ENCODE data around the gene TMCC3. TPM values are rescaled to one million over a fixed set of nuclear protein-coding genes. Genes with fewer than 3 reads are reported as not detected.

The TMCC3 gene
- total and polyA plus RNA-seq, 2 of the 13 experiments (the other 11 are each of a cell fraction or from before 2014, with no cell fraction given) = not detected

DNA sequence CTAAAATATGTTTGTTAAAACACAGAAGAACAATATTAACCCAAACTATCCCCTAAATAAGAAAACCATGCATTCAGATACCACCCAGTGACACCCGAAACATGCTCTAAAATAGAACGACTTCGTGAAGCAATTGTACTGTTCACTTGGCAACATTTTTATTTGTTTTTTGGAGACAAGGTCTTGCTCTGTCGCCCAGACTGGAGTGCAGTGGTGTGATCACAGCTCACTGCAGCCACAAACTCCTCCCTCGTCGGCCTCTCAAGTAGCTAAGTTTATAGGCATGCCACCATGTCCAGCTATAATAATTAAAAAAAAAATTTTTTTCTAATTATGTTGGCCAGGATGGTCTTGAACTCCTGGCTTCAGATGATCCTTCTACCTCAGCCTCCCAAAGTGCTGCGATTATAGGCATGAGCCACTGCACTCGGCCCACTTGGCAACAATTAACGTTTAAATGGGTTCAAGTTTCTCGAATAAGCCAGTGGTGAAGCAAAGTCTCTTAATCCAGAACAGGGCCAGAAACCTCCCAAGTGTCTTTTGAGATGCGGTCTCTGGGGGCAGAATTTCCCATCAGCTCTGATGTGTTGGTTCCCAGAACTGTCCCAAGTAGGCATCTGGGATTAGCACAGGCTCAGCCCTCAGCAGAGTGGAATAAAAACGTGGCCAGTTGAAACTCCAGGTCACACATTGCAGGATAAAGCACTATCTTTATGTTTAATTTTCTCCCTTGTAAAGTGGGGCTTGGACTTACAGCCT is 74.5 kb downstream of the TMCC3 start:
- Histone ChIP-seq H3K4me3 (replicated peaks in 1 of 3; ENCODE audit: insufficient read depth in 1 of 3, low read depth in 2 of 3, low read length in 3 of 3) (no peak overlapping the region), H3K36me3 (replicated peaks in 1 of 2; ENCODE audit: control insufficient read depth in 1 of 2, insufficient read depth in 2 of 2, low read length in 2 of 2) (no peaks in the 10 kb centered on the region), H3K27me3 (ENCODE audit: control insufficient read depth in 1 of 2, insufficient read depth in 2 of 2, low read length in 2 of 2) (no peaks in the 10 kb centered on the region; a peak in 1 of 5 replicates), H3K4me2 (ENCODE audit: low read depth, low read length) (no peak overlapping the region), H2AFZ (ENCODE audit: low read length) (no peak overlapping the region), H3K9ac (ENCODE audit: insufficient read depth, low read depth, low read length) (no peak overlapping the region), H3K4me1 (ENCODE audit: insufficient read depth, low read length) (peaks cover 13% of the 10 kb centered on the region), H3K79me2 (ENCODE audit: insufficient read depth, low read length) (no peaks in the 10 kb centered on the region), H3K27ac (ENCODE audit: extremely low read length, insufficient read depth, low read length) (no peak overlapping the region), H3K9me3 (ENCODE audit: low read length) (no peaks in the 10 kb centered on the region), H4K20me1 (ENCODE audit: insufficient read depth, low read length) (no peaks in the 10 kb centered on the region)
- in situ Hi-C loops (cut with HindIII; ENCODE audit: extremely low pct_ligation_motif_present, low pct_unique_long_range_greater_than_20kb) = no loop called here
- no peak for ATAC-seq
- FAIRE-seq = no peak
- intact Hi-C loops (cut with micrococcal nuclease; ENCODE audit: unreplicated experiment) = no loop called here
- POLR2A ChIA-PET = no interaction called here
- DNase-seq (ENCODE audit: low spot score) = no peak
- no TSS peak for BruUV-seq (replicated peaks)
- TF ChIP-seq KDM5A (IDR thresholded peaks at IDR 0.05; ENCODE audit: borderline replicate concordance, low read length) (no peak), FOXJ3 (CRISPR knock-in tag; IDR thresholded peaks at IDR 0.05; ENCODE audit: borderline replicate concordance) (no peak), TOE1 (CRISPR knock-in tag; IDR thresholded peaks at IDR 0.05) (no peak), ASH2L (IDR thresholded peaks at IDR 0.05; ENCODE audit: insufficient read length, low read depth, low read length) (no peak), LCORL (IDR thresholded peaks at IDR 0.05) (no peak), LCORL (CRISPR knock-in tag; IDR thresholded peaks at IDR 0.05) (no peak)
- TF ChIP-seq, protein P1, sequence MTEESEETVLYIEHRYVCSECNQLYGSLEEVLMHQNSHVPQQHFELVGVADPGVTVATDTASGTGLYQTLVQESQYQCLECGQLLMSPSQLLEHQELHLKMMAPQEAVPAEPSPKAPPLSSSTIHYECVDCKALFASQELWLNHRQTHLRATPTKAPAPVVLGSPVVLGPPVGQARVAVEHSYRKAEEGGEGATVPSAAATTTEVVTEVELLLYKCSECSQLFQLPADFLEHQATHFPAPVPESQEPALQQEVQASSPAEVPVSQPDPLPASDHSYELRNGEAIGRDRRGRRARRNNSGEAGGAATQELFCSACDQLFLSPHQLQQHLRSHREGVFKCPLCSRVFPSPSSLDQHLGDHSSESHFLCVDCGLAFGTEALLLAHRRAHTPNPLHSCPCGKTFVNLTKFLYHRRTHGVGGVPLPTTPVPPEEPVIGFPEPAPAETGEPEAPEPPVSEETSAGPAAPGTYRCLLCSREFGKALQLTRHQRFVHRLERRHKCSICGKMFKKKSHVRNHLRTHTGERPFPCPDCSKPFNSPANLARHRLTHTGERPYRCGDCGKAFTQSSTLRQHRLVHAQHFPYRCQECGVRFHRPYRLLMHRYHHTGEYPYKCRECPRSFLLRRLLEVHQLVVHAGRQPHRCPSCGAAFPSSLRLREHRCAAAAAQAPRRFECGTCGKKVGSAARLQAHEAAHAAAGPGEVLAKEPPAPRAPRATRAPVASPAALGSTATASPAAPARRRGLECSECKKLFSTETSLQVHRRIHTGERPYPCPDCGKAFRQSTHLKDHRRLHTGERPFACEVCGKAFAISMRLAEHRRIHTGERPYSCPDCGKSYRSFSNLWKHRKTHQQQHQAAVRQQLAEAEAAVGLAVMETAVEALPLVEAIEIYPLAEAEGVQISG (CRISPR knock-in tag; IDR thresholded peaks at IDR 0.05) = no peak
- TF ChIP-seq, protein P2, sequence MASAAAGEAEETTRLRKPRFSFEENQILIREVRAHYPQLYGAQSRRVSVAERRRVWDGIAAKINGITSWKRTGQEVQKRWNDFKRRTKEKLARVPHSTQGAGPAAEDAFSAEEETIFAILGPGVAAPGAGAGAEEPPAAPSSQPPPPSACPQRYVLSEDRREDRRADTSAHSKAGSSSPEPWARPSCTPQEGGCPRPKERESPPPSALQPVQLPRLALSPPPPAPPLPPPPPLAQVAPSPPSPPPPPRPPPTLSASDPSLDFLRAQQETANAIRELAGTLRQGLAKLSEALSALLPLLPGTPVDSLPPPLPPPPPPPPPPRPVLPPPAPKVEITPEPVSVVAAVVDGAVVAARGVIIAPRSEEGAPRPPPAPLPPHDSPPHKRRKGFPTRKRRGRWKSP (CRISPR knock-in tag; IDR thresholded peaks at IDR 0.05) = no peak
- WGBS (ENCODE audit: low lambda C conversion rate) = 36% methylated on average over 11 of the region's 12 CpGs
- CTCF ChIA-PET (ENCODE audit: low intra/inter-chr PET ratio, low total read pairs) = no interaction called here
